GM23248 (cell line): Measurements from ENCODE around the gene GRID2.

Experiments
- EZH2 ChIP-seq: fragments of 200-600 bp; sonication (generic); IDR thresholded peaks from 2 replicates; pipeline ENCODE4 v1.6.1; 2018; ENCODE audit warnings: antibody characterized with exemption, mild to moderate bottlenecking; ENCODE audit not compliant: insufficient read depth, poor library complexity, severe bottlenecking
- EZH2phosphoT487 ChIP-seq: fragments of 200-600 bp; sonication (generic); IDR thresholded peaks from 2 replicates; pipeline ENCODE4 v1.6.1; 2018; ENCODE audit warnings: antibody characterized with exemption, moderate library complexity, mild to moderate bottlenecking, low read depth; ENCODE audit not compliant: insufficient read depth

DNA sequence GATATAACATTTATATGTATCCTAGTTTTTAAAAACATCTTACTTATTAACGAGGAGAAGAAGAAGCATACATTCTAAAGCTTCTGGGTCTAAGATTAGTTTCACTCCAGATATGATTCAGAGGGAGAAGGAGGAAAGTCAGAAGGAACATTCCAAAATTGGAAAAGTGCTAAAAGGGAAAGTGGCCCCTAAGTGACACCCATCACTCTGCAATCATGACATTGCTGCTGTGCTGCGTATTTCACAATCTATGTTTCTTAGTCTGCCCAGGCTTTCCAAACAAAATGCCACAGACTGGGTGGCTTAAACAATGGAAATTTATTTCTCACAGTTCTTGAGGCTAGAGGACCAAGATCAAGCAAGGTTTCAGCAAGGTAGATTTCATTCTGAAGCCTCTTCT lies 1452.3 kb downstream of the GRID2 start:
- TF ChIP-seq EZH2phosphoT487 (no peak), EZH2 (no peak)
